PFSK-1 (cell line): ENCODE data around the gene FEV.

ENCODE experiments used
- FOXP2 ChIP-seq: optimal IDR thresholded peaks from 2 replicates; pipeline ENCODE3; 2011; ENCODE audit warnings: borderline replicate concordance, control low read depth, inconsistent platforms; ENCODE audit not compliant: insufficient read depth; ENCODE audit errors: extremely low read length, extremely low read depth
- POLR2AphosphoS5 ChIP-seq: IDR thresholded peaks from 2 replicates; pipeline ENCODE4 v1.6.1; 2012; ENCODE audit warnings: low read depth, mild to moderate bottlenecking, control low read depth, low read length, moderate library complexity
- REST ChIP-seq, 2 experiments: IDR thresholded peaks; 2 replicates each; pipeline versions ENCODE4 v1.6.1 to v1.8.0; 2011 to 2012; ENCODE audit warnings: low read depth in 2 of 2, low read length in 2 of 2, control low read depth in 1 of 2, inconsistent platforms in 1 of 2, mild to moderate bottlenecking in 1 of 2, moderate library complexity in 1 of 2; ENCODE audit not compliant: insufficient read depth in 1 of 2
- SIN3A ChIP-seq: IDR thresholded peaks from 2 replicates; pipeline ENCODE4 v1.6.1; 2012; ENCODE audit warnings: mild to moderate bottlenecking, low read length, moderate library complexity, borderline replicate concordance; ENCODE audit not compliant: insufficient read depth

DNA sequence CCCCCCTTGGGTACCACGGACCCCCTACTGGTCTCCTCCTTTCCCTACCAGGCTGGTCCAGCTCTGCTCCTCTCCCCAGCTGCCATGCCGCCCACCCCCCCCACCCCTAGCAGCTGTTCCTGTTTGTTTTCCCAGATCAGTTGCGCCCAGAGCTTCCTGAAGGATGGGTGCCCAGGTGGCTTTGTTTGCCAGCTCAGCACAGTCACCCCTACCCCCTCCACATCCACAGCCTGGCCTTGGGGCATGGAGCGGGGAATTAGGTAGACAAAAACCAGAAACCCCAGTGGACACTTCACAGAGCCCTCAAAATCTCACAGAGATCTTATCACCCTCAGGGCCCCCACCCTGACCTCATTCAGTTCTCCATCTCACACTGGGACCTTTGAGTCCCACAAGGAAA is 12.0 kb upstream of the FEV start:
- TF ChIP-seq POLR2AphosphoS5 = no peak
- no peak for TF ChIP-seq REST (IDR thresholded peaks at IDR 0.05; ENCODE audit: insufficient read depth in 1 of 2, low read depth in 2 of 2, low read length in 2 of 2)
- no peak for TF ChIP-seq SIN3A
- no peak for TF ChIP-seq FOXP2
